ENCODE results near the gene FAM149A. TPM values are rescaled to one million over a fixed set of nuclear protein-coding genes. Genes with fewer than 3 reads are reported as not detected.

The FAM149A gene
- total RNA-seq, 1 donor from 2014 or later = 22.9 TPM

- no peak for DNase-seq (ENCODE audit: low read depth)
- Histone ChIP-seq H3K4me3 (ENCODE audit: low read depth, low read length) (no peak overlapping the region), H3K36me3 (ENCODE audit: control insufficient read depth, insufficient read depth, low read length) (peaks cover 1% of the 10 kb centered on the region), H3K27me3 (ENCODE audit: control insufficient read depth, insufficient read depth, low read length) (no peaks in the 10 kb centered on the region)
- peak; percentile 57 for TF ChIP-seq CTCF (IDR thresholded peaks at IDR 0.05; ENCODE audit: insufficient read depth, low read length, poor library complexity, severe bottlenecking)
Measured at GRCh38 chr4:186149872-186150271, 45.4 kb downstream of the FAM149A start.

GRCh38 chr4:186150926-186151325, 46.4 kb downstream of the FAM149A start:
- Histone ChIP-seq H3K27me3 (ENCODE audit: control insufficient read depth, insufficient read depth, low read length) (no peaks in the 10 kb centered on the region), H3K36me3 (ENCODE audit: control insufficient read depth, insufficient read depth, low read length) (peaks cover 1% of the 10 kb centered on the region)

GRCh38 chr4:186151499-186151898, 47.0 kb downstream of the FAM149A start:
- no peaks in the 10 kb centered on the region for H3K27me3 ChIP-seq (ENCODE audit: control insufficient read depth, insufficient read depth, low read length)
- no peak for DNase-seq (ENCODE audit: low read depth)
- H3K36me3 ChIP-seq (ENCODE audit: control insufficient read depth, insufficient read depth, low read length) = peaks cover 1% of the 10 kb centered on the region
- no peak overlapping the region for H3K4me3 ChIP-seq (ENCODE audit: low read depth, low read length)
- no peak for TF ChIP-seq CTCF (IDR thresholded peaks at IDR 0.05; ENCODE audit: insufficient read depth, low read length, poor library complexity, severe bottlenecking)

More at GRCh38 chr4:186150926-186151325, 46.4 kb downstream of the FAM149A start:
- DNase-seq (ENCODE audit: low read depth) = no peak
- no peak overlapping the region for H3K4me3 ChIP-seq (ENCODE audit: low read depth, low read length)
- TF ChIP-seq CTCF (IDR thresholded peaks at IDR 0.05; ENCODE audit: insufficient read depth, low read length, poor library complexity, severe bottlenecking) = no peak

GRCh38 chr4:186158021-186158813, 53.7 kb downstream of the FAM149A start:
- TF ChIP-seq CTCF (IDR thresholded peaks at IDR 0.05; ENCODE audit: insufficient read depth, low read length, poor library complexity, severe bottlenecking) = no peak
- no peaks in the 10 kb centered on the region for H3K27me3 ChIP-seq (ENCODE audit: control insufficient read depth, insufficient read depth, low read length)
- H3K4me3 ChIP-seq (ENCODE audit: low read depth, low read length) = no peak overlapping the region
- no peak for DNase-seq (ENCODE audit: low read depth)
- H3K36me3 ChIP-seq (ENCODE audit: control insufficient read depth, insufficient read depth, low read length) = peaks cover 3% of the 10 kb centered on the region

- no peak for DNase-seq (ENCODE audit: low read depth)
- Histone ChIP-seq H3K36me3 (ENCODE audit: control insufficient read depth, insufficient read depth, low read length) (peaks cover 3% of the 10 kb centered on the region), H3K4me3 (ENCODE audit: low read depth, low read length) (no peak overlapping the region), H3K27me3 (ENCODE audit: control insufficient read depth, insufficient read depth, low read length) (no peaks in the 10 kb centered on the region)
- no peak for TF ChIP-seq CTCF (IDR thresholded peaks at IDR 0.05; ENCODE audit: insufficient read depth, low read length, poor library complexity, severe bottlenecking)
Measured at GRCh38 chr4:186158966-186159365, 54.5 kb downstream of the FAM149A start.

- no peak for DNase-seq (ENCODE audit: low read depth)
- H3K4me3 ChIP-seq (ENCODE audit: low read depth, low read length) = no peak overlapping the region
- no peak for TF ChIP-seq CTCF (IDR thresholded peaks at IDR 0.05; ENCODE audit: insufficient read depth, low read length, poor library complexity, severe bottlenecking)
- H3K36me3 ChIP-seq (ENCODE audit: control insufficient read depth, insufficient read depth, low read length) = peaks cover 3% of the 10 kb centered on the region
- no peaks in the 10 kb centered on the region for H3K27me3 ChIP-seq (ENCODE audit: control insufficient read depth, insufficient read depth, low read length)
Measured at GRCh38 chr4:186159613-186160012, 55.1 kb downstream of the FAM149A start.

All from kidney epithelial cell (primary cell).